GM19372 (cell line): ENCODE data around the gene FABP6.
A peak's percentile ranks its signal among the peaks of the same experiment; 100 is the strongest.
"Not testable (repeated sequence)": the region's sequence is repeated elsewhere in the genome, so short reads cannot be mapped to it uniquely, and the experiment has no call there.

ENCODE experiments used
- ATAC-seq: cut with Tn5 transposase; IDR thresholded peaks from one replicate; pipeline ENCODE4 v1.9.1; 2021; ENCODE audit warnings: mild to moderate bottlenecking, low read depth, moderate library complexity; ENCODE audit not compliant: unreplicated experiment

FABP6 gene

GRCh38 chr5:160229190-160229742 is at the start of gene FABP6:
FABP6 (plus strand) TSS chr5:160229506; CDS start chr5:160229558, 52 bp downstream.
- ATAC-seq, result no peak

- ATAC-seq, result no peak
Measured at GRCh38 chr5:160180931-160181330, 48.4 kb upstream of the FABP6 start.

GRCh38 chr5:160181965-160182622 is 47.2 kb upstream of the FABP6 start:
- no peak for ATAC-seq

GRCh38 chr5:160183075-160183474 is 46.2 kb upstream of the FABP6 start:
- ATAC-seq, result no peak

- no peak for ATAC-seq
Measured at GRCh38 chr5:160185626-160186360, 43.5 kb upstream of the FABP6 start.

- ATAC-seq, result no peak
Measured at GRCh38 chr5:160186480-160186879, 42.8 kb upstream of the FABP6 start.

GRCh38 chr5:160187091-160187490 is 42.2 kb upstream of the FABP6 start:
- no peak for ATAC-seq

GRCh38 chr5:160188141-160189015 is 40.9 kb upstream of the FABP6 start:
- ATAC-seq, result no peak

GRCh38 chr5:160192424-160192823 is 36.9 kb upstream of the FABP6 start:
- ATAC-seq, result no peak

GRCh38 chr5:160193076-160193475 is 36.2 kb upstream of the FABP6 start:
- ATAC-seq, result not testable (repeated sequence)

GRCh38 chr5:160193790-160194189 is 35.5 kb upstream of the FABP6 start:
- not testable (repeated sequence) for ATAC-seq

- ATAC-seq, result no peak
Measured at GRCh38 chr5:160197341-160198144, 31.8 kb upstream of the FABP6 start.

GRCh38 chr5:160198146-160198545 is 31.2 kb upstream of the FABP6 start:
- ATAC-seq, result no peak

GRCh38 chr5:160198841-160199409 is 30.4 kb upstream of the FABP6 start:
- ATAC-seq, result no peak

- ATAC-seq, result peak; percentile 98
Measured at GRCh38 chr5:160199410-160199911, 29.8 kb upstream of the FABP6 start.

GRCh38 chr5:160207061-160207460 is 22.2 kb upstream of the FABP6 start:
- no peak for ATAC-seq

- ATAC-seq, result no peak
Measured at GRCh38 chr5:160209917-160210316, 19.4 kb upstream of the FABP6 start.

GRCh38 chr5:160210606-160211005 is 18.7 kb upstream of the FABP6 start:
- no peak for ATAC-seq

GRCh38 chr5:160211352-160211751 is 18.0 kb upstream of the FABP6 start:
- ATAC-seq, result no peak
